GM23248 (cell line): ENCODE data around the gene APBB1IP. TPM values are rescaled to one million over a fixed set of nuclear protein-coding genes. Genes with fewer than 3 reads are reported as not detected.
"Not testable (repeated sequence)": the region's sequence is repeated elsewhere in the genome, so short reads cannot be mapped to it uniquely, and the experiment has no call there.

Source experiments
- DNase-seq: peaks from one replicate; pipeline ENCODE4 v3.0.0-alpha.2; 2015
- H2AFZ ChIP-seq: fragments of 200-600 bp; sonication (generic); 2 replicates; pipeline ENCODE4 v1.6.1; 2016; ENCODE audit warnings: antibody characterized with exemption
- H3F3A ChIP-seq: fragments of 200-600 bp; sonication (generic); 2 replicates; pipeline ENCODE4 v1.6.1; 2016; ENCODE audit warnings: mild to moderate bottlenecking, antibody characterized with exemption, mixed run types; ENCODE audit not compliant: insufficient read depth
- H3K27ac ChIP-seq: fragments of 200-600 bp; sonication (generic); 2 replicates; pipeline ENCODE4 v1.5.1; 2016; ENCODE audit warnings: mild to moderate bottlenecking
- H3K27me3 ChIP-seq: fragments of 200-600 bp; sonication (generic); replicated peaks from 2 replicates; pipeline ENCODE4 v1.6.1; 2016; ENCODE audit warnings: mild to moderate bottlenecking; ENCODE audit not compliant: insufficient read depth
- H3K36me3 ChIP-seq: fragments of 200-600 bp; sonication (generic); 2 replicates; pipeline ENCODE4 v1.6.1; 2016; ENCODE audit warnings: low read depth, mild to moderate bottlenecking
- H3K4me1 ChIP-seq: fragments of 200-600 bp; sonication (generic); 2 replicates; pipeline ENCODE4 v1.6.1; 2016; ENCODE audit warnings: mild to moderate bottlenecking; ENCODE audit not compliant: insufficient read depth
- H3K4me2 ChIP-seq: fragments of 200-600 bp; sonication (generic); one replicate; pipeline ENCODE4 v1.6.1; 2016; ENCODE audit warnings: mild to moderate bottlenecking; ENCODE audit not compliant: unreplicated experiment
- H3K4me3 ChIP-seq: fragments of 200-600 bp; sonication (generic); 2 replicates; pipeline ENCODE4 v1.5.1; 2016; ENCODE audit warnings: mild to moderate bottlenecking
- H3K79me2 ChIP-seq: fragments of 200-600 bp; sonication (generic); 2 replicates; pipeline ENCODE4 v1.6.1; 2016; ENCODE audit warnings: mild to moderate bottlenecking; ENCODE audit not compliant: insufficient read depth
- H3K9ac ChIP-seq: fragments of 200-600 bp; sonication (generic); 2 replicates; pipeline ENCODE4 v1.6.1; 2016; ENCODE audit warnings: mild to moderate bottlenecking
- H3K9me2 ChIP-seq: fragments of 200-600 bp; sonication (generic); 2 replicates; pipeline ENCODE4 v1.6.1; 2016; ENCODE audit warnings: mixed run types, mild to moderate bottlenecking, moderate library complexity; ENCODE audit not compliant: insufficient read depth
- H3K9me3 ChIP-seq: fragments of 200-600 bp; sonication (generic); one replicate; pipeline ENCODE4 v1.6.1; 2017; ENCODE audit warnings: low read depth
- H4K20me1 ChIP-seq: fragments of 200-600 bp; sonication (generic); 2 replicates; pipeline ENCODE4 v1.6.0; 2016; ENCODE audit not compliant: insufficient read depth
- EZH2 ChIP-seq: fragments of 200-600 bp; sonication (generic); IDR thresholded peaks from 2 replicates; pipeline ENCODE4 v1.6.1; 2018; ENCODE audit warnings: antibody characterized with exemption, mild to moderate bottlenecking; ENCODE audit not compliant: insufficient read depth, poor library complexity, severe bottlenecking
- EZH2phosphoT487 ChIP-seq: fragments of 200-600 bp; sonication (generic); IDR thresholded peaks from 2 replicates; pipeline ENCODE4 v1.6.1; 2018; ENCODE audit warnings: antibody characterized with exemption, moderate library complexity, mild to moderate bottlenecking, low read depth; ENCODE audit not compliant: insufficient read depth
- WGBS, 2 experiments: methylation state at CpG; one replicate each; pipeline ENCODE4 v1.1.6; 2015 to 2017; ENCODE audit warnings: low lambda C conversion rate in 2 of 2, low coverage in 1 of 2; ENCODE audit errors: missing lambda C conversion rate in 2 of 2; 5-methylcytosine and 5-hydroxymethylcytosine counted together
- in situ Hi-C: fragments of 300-500 bp; cut with MboI; formaldehyde crosslinking; loops from 2 replicates; pipeline ENCODE4 v1.15.0; 2020
- polyA plus RNA-seq: library from polyadenylated mRNA; unstranded; fragments of >200 nt; fragmentation: Nextera tagmentation; extraction: Ambion mirVana; gene quantifications from 2 replicates; pipeline ENCODE4 v1.2.1, GENCODE V29; 2016
- total RNA-seq: library from RNA; depleted of rRNA; stranded (reverse); fragments of >200 nt; shearing (Covaris generic); gene quantifications from 2 replicates; pipeline ENCODE4 v1.2.3, GENCODE V29; 2014

The APBB1IP gene
- total and polyA plus RNA-seq, 2 experiments from 2014 or later, result 9.4 to 25.0 TPM

GRCh38 chr10:26491276-26491675 lies 53.1 kb downstream of the APBB1IP start:
- peak overlapping the region; percentile 54 for H3K27ac ChIP-seq
- H3F3A ChIP-seq, result peaks cover 26% of the 10 kb centered on the region
- peak overlapping the region; percentile 0 for H3K4me2 ChIP-seq
- no peaks in the 10 kb centered on the region for H4K20me1 ChIP-seq
- TF ChIP-seq EZH2phosphoT487, result no peak
- TF ChIP-seq EZH2, result no peak
- H3K9me2 ChIP-seq, result no peaks in the 10 kb centered on the region
- H3K79me2 ChIP-seq, result peaks cover 28% of the 10 kb centered on the region
- H3K9ac ChIP-seq, result peak overlapping the region; percentile 29; the same call in 1 of the 2 replicates
- H3K27me3 ChIP-seq, result no peaks in the 10 kb centered on the region
- peak overlapping the region; percentile 25; the same call in 1 of the 2 replicates for H2AFZ ChIP-seq
- H3K36me3 ChIP-seq, result peaks cover 22% of the 10 kb centered on the region; the same call in 1 of the 2 replicates
- 59 to 71% methylated on average over 3 of the region's 3 CpGs for WGBS, 2 experiments
- peaks cover 36% of the 10 kb centered on the region for H3K4me1 ChIP-seq
- in situ Hi-C loops, result no loop called here
- H3K4me3 ChIP-seq, result no peak overlapping the region
- peak; percentile 26 for DNase-seq
- H3K9me3 ChIP-seq, result no peaks in the 10 kb centered on the region

GRCh38 chr10:26491934-26492333 lies 53.8 kb downstream of the APBB1IP start:
- WGBS, 2 experiments, result 23 to 28% methylated on average over 3 of the region's 3 CpGs

GRCh38 chr10:26492725-26493124 lies 54.6 kb downstream of the APBB1IP start:
- peaks cover 28% of the 10 kb centered on the region for H3K79me2 ChIP-seq
- DNase-seq, H3K4me2 ChIP-seq, H3K9ac ChIP-seq, H2AFZ ChIP-seq, H3K27ac ChIP-seq, H4K20me1 ChIP-seq, H3K27me3 ChIP-seq, in situ Hi-C loops, H3K9me3 ChIP-seq, H3K4me3 ChIP-seq, H3K9me2 ChIP-seq: not testable (repeated sequence)
- H3F3A ChIP-seq, result peaks cover 14% of the 10 kb centered on the region
- WGBS, 2 experiments, result 73 to 83% methylated on average over 8 of the region's 9 CpGs
- peaks cover 23% of the 10 kb centered on the region; the same call in 1 of the 2 replicates for H3K36me3 ChIP-seq
- H3K4me1 ChIP-seq, result peaks cover 27% of the 10 kb centered on the region

More at GRCh38 chr10:26491934-26492333, 53.8 kb downstream of the APBB1IP start:
- Histone ChIP-seq H3K9me2 (no peaks in the 10 kb centered on the region), H4K20me1 (no peaks in the 10 kb centered on the region), H3K4me3 (no peak overlapping the region), H3K4me1 (peaks cover 32% of the 10 kb centered on the region), H3K27ac (peak overlapping the region; percentile 54), H2AFZ (no peak overlapping the region; the same call in 1 of the 2 replicates), H3K27me3 (no peaks in the 10 kb centered on the region), H3K9me3 (no peaks in the 10 kb centered on the region), H3K79me2 (peaks cover 28% of the 10 kb centered on the region), H3F3A (peaks cover 20% of the 10 kb centered on the region), H3K4me2 (no peak overlapping the region), H3K36me3 (peaks cover 23% of the 10 kb centered on the region; the same call in 1 of the 2 replicates), H3K9ac (peak overlapping the region; percentile 29; the same call in 1 of the 2 replicates)
- in situ Hi-C loops, result no loop called here
- DNase-seq, result peak; percentile 64
- TF ChIP-seq EZH2 (no peak), EZH2phosphoT487 (no peak)

- Histone ChIP-seq H3K36me3 (peaks cover 36% of the 10 kb centered on the region), H3K4me1 (peaks cover 15% of the 10 kb centered on the region; the same call in 1 of the 2 replicates), H3K79me2 (peaks cover 24% of the 10 kb centered on the region), H3K9me3 (no peaks in the 10 kb centered on the region), H3K27me3 (no peaks in the 10 kb centered on the region), H3K9me2 (no peaks in the 10 kb centered on the region), H3K4me3 (no peak overlapping the region), H4K20me1 (no peaks in the 10 kb centered on the region), H3F3A (peaks cover 2% of the 10 kb centered on the region; the same call in 1 of the 2 replicates), H3K27ac (no peak overlapping the region), H3K4me2 (no peak overlapping the region), H2AFZ (no peak overlapping the region), H3K9ac (no peak overlapping the region)
- in situ Hi-C loops, result no loop called here
- 81 to 82% methylated on average over 2 of the region's 2 CpGs for WGBS, 2 experiments
- no peak for DNase-seq
- TF ChIP-seq EZH2, result no peak
- no peak for TF ChIP-seq EZH2phosphoT487
These were observed 55.9 kb downstream of the APBB1IP start for GRCh38 chr10:26494018-26494417.

- Histone ChIP-seq H3K4me1 (no peaks in the 10 kb centered on the region; the same call in 1 of the 2 replicates), H3F3A (no peaks in the 10 kb centered on the region), H3K4me2 (no peak overlapping the region), H3K9me3 (no peaks in the 10 kb centered on the region), H3K27ac (peak overlapping the region; percentile 20; the same call in 1 of the 2 replicates), H4K20me1 (no peaks in the 10 kb centered on the region), H3K9ac (no peak overlapping the region), H3K79me2 (no peaks in the 10 kb centered on the region), H2AFZ (no peak overlapping the region), H3K4me3 (no peak overlapping the region), H3K27me3 (no peaks in the 10 kb centered on the region), H3K9me2 (no peaks in the 10 kb centered on the region), H3K36me3 (peaks cover 52% of the 10 kb centered on the region)
- DNase-seq, result peak; percentile 23
- TF ChIP-seq EZH2 (no peak), EZH2phosphoT487 (no peak)
- in situ Hi-C loops, result no loop called here
These were observed 61.3 kb downstream of the APBB1IP start for GRCh38 chr10:26499426-26499825.
